GM21526 (cell line): ENCODE measurements around the gene TSPAN19.
"Not testable (repeated sequence)": the region's sequence is repeated elsewhere in the genome, so short reads cannot be mapped to it uniquely, and the experiment has no call there.

Source experiments
- ATAC-seq: cut with Tn5 transposase; IDR thresholded peaks from one replicate; pipeline ENCODE4 v1.9.1; 2021; ENCODE audit warnings: moderate library complexity; ENCODE audit not compliant: unreplicated experiment, low FRiP score

TSPAN19 gene

GRCh38 chr12:85036234-85036707, at the start of gene TSPAN19, which contains the start of gene LRRIQ1:
Gene TSPAN19, minus strand, starts transcription at chr12:85036277. Its CDS starts 6,331 bp downstream, at chr12:85029946.
Gene LRRIQ1, plus strand, starts transcription at chr12:85036351. Its CDS starts 1,826 bp downstream, at chr12:85038177.
- ATAC-seq = peak; percentile 99

GRCh38 chr12:85085066-85085465, 49.0 kb upstream of the TSPAN19 start:
- ATAC-seq = no peak

GRCh38 chr12:85076688-85077430, 40.8 kb upstream of the TSPAN19 start:
- ATAC-seq = peak; percentile 79

- ATAC-seq = no peak
Observed at GRCh38 chr12:85072826-85073225, 36.7 kb upstream of the TSPAN19 start.

GRCh38 chr12:85065837-85066482, 29.9 kb upstream of the TSPAN19 start:
- no peak for ATAC-seq

- ATAC-seq = no peak
Observed at GRCh38 chr12:85060916-85061315, 24.8 kb upstream of the TSPAN19 start.

- ATAC-seq = no peak
Observed at GRCh38 chr12:85059594-85059993, 23.5 kb upstream of the TSPAN19 start.

GRCh38 chr12:85058339-85058738, 22.3 kb upstream of the TSPAN19 start:
- peak; percentile 50 for ATAC-seq

GRCh38 chr12:85057370-85057963, 21.4 kb upstream of the TSPAN19 start:
- peak; percentile 89 for ATAC-seq

GRCh38 chr12:85043829-85044228, 7.8 kb upstream of the TSPAN19 start:
- ATAC-seq = no peak

GRCh38 chr12:85041395-85041794, 5.3 kb upstream of the TSPAN19 start:
- ATAC-seq = no peak

- ATAC-seq = no peak
Observed at GRCh38 chr12:85036733-85037132, 656 bp upstream of the TSPAN19 start.

- ATAC-seq = no peak
Observed at GRCh38 chr12:85029456-85029855, 6.6 kb downstream of the TSPAN19 start.

- ATAC-seq = no peak
Observed at GRCh38 chr12:85018098-85018497, 18.0 kb downstream of the TSPAN19 start.

GRCh38 chr12:85017618-85018017, 18.5 kb downstream of the TSPAN19 start:
- no peak for ATAC-seq

GRCh38 chr12:85017133-85017532, 18.9 kb downstream of the TSPAN19 start:
- no peak for ATAC-seq

GRCh38 chr12:85016413-85016812, 19.7 kb downstream of the TSPAN19 start:
- no peak for ATAC-seq

GRCh38 chr12:85007836-85008235, 28.2 kb downstream of the TSPAN19 start:
- ATAC-seq = no peak

GRCh38 chr12:85006206-85006605, 29.9 kb downstream of the TSPAN19 start:
- no peak for ATAC-seq

- no peak for ATAC-seq
Observed at GRCh38 chr12:85005615-85006014, 30.5 kb downstream of the TSPAN19 start.

- ATAC-seq = not testable (repeated sequence)
Observed at GRCh38 chr12:85005047-85005446, 31.0 kb downstream of the TSPAN19 start.
